MM.1S (cell line): Measurements from ENCODE around the gene CD6.

ENCODE experiments used
- CTCF ChIP-seq: fragments of 300-600 bp; sonication (generic); IDR thresholded peaks from 2 replicates; pipeline ENCODE4 v1.5.1; 2016; ENCODE audit warnings: antibody characterized with exemption, low read length, mixed read lengths
- EZH2 ChIP-seq: fragments of 300-600 bp; sonication (generic); optimal IDR thresholded peaks from 2 replicates; pipeline ENCODE3; 2017; ENCODE audit warnings: low read depth, mild to moderate bottlenecking, antibody characterized with exemption, low read length, mixed read lengths

- TF ChIP-seq CTCF: no peak
- TF ChIP-seq EZH2: no peak
Observed at GRCh38 chr11:60929764-60930163, 41.7 kb upstream of the CD6 start.
